GM12872 (cell line): ENCODE measurements around the gene RAB8A.

Source experiments
- TF ChIP-seq, protein P1 (sequence below): IDR thresholded peaks from 3 replicates; pipeline ENCODE4 v1.5.1; 2011; ENCODE audit warnings: low read depth, mild to moderate bottlenecking, low read length, moderate library complexity; ENCODE audit not compliant: insufficient read depth

RAB8A gene

DNA sequence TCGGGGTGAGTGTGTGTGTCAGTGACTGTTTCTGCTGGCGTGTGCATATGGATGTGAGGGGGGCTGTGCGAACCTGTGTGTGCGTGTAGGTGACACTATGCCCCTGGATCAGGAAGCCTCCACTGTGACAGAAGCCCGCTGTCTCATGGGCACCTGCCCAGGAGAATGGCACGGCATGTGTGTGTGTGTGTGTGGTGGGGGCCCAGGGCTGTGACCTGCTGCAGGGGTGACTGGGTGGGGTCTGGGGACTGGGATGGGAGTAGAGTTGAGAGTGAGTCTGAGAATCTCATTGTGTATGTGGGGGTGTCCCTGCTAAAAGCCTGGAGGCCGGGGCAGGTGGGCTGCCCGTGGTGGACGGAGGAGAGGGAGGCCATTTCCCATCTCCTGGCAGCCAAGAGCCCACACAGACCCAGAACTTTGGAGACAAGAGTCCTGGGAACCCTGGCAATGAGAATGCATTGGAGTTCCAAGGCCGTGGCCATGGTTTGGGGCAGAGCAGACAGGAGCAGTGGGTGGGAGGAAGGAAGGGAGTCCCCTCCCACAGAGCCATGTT lies 41.8 kb upstream of the RAB8A start:
- TF ChIP-seq, protein P1, sequence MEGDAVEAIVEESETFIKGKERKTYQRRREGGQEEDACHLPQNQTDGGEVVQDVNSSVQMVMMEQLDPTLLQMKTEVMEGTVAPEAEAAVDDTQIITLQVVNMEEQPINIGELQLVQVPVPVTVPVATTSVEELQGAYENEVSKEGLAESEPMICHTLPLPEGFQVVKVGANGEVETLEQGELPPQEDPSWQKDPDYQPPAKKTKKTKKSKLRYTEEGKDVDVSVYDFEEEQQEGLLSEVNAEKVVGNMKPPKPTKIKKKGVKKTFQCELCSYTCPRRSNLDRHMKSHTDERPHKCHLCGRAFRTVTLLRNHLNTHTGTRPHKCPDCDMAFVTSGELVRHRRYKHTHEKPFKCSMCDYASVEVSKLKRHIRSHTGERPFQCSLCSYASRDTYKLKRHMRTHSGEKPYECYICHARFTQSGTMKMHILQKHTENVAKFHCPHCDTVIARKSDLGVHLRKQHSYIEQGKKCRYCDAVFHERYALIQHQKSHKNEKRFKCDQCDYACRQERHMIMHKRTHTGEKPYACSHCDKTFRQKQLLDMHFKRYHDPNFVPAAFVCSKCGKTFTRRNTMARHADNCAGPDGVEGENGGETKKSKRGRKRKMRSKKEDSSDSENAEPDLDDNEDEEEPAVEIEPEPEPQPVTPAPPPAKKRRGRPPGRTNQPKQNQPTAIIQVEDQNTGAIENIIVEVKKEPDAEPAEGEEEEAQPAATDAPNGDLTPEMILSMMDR = no peak

DNA sequence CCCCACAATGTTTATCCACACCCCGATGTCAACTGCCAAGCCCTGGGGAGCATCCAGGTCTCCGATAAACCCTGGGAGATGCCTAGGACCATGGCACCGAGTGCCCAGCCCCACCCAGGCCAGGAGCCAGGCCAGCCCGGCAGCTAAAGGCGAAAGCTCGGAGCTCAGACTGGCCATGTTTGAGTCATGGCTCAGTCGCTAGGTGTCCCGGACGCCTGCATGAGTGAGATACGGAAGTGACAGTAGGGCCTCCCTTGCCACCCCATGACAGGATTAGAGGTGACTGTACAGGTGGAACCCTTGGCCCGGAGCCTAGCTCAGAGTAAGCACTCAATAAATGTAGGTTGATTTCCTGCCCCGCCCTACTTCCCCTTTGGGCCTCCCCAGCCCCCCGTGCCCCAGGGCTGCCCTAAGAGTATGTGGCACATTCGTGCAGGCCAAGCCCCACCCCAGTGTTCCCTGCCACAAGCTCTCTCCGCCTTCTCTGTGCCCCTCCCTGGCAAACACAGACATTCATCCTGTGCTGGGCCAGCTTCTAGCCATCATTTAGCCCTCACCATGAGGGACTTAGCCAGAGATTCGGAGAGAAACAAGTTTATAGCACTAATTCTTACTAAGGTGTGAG lies 41.2 kb upstream of the RAB8A start:
- TF ChIP-seq, protein P1 = 0 out of 3 replicates have a peak, but pooled peaks have one; percentile 20

DNA sequence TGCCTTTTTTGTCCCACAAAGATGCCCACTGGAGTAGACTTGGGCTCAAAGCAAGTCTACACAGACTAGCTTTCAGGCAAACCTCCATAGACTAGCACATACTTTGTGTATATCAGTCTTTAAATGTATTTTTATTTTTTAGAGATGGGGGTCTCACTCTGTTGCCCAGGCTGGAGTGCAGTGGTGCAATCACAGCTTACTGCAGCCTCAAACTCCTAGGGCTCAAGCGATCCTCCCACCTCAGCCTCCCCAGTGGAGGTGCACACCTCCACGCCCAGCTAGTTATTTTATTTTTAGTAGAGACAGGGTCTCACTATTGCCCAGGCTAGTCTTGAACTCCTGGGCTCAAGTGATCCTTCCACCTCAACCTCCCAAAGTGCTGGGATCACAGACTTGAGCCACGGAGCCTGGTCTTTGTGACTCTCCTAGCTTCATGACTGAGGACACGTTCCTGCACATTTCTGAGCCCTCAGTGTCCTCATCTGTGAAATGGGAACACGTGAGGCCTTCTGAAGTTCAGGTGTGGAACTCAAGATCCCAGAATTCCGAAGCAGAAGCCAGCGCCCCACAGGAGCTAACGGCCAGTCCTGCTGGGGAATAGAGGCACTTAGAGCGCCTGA lies 40.5 kb upstream of the RAB8A start:
- TF ChIP-seq, protein P1 = no peak

DNA sequence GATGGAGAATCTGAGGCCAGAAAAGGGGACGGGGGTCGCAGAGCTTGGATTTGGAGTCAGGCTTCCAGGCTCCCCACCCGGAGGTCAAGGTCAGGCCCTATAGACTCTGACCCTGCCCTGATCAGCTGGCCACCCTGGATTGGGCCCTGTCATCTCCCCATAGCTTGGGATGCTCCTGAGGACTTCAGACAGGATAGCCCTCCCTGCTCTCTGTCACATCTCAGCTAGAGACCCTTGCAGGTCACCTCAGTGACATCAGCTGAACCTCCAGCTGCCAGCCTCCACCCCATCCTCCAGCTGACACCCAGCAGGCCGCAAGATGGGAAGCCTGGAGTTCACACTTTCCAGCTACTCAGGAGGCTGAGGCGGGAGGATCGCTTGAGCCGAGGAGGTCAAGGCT lies 38.2 kb upstream of the RAB8A start:
- TF ChIP-seq, protein P1 = no peak

DNA sequence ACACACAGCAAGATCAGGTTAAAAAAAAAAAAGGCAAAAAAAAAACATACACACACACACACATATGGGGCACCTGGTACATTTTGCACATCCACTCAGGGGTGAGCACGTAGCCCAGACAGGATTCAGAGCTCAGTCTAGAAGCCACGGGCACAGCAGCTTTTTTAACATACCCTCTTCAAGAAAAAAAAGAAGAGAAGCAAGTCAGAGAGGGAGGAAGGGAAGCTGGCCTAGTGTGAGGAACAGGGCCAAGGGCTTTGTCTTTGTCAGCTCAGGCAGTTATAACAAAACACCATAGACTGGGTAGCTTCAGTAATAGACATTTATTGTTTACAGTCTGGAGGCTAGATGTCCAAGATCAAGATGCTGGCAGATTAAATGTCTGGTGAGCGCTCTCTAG lies 37.7 kb upstream of the RAB8A start:
- TF ChIP-seq, protein P1 = no peak

DNA sequence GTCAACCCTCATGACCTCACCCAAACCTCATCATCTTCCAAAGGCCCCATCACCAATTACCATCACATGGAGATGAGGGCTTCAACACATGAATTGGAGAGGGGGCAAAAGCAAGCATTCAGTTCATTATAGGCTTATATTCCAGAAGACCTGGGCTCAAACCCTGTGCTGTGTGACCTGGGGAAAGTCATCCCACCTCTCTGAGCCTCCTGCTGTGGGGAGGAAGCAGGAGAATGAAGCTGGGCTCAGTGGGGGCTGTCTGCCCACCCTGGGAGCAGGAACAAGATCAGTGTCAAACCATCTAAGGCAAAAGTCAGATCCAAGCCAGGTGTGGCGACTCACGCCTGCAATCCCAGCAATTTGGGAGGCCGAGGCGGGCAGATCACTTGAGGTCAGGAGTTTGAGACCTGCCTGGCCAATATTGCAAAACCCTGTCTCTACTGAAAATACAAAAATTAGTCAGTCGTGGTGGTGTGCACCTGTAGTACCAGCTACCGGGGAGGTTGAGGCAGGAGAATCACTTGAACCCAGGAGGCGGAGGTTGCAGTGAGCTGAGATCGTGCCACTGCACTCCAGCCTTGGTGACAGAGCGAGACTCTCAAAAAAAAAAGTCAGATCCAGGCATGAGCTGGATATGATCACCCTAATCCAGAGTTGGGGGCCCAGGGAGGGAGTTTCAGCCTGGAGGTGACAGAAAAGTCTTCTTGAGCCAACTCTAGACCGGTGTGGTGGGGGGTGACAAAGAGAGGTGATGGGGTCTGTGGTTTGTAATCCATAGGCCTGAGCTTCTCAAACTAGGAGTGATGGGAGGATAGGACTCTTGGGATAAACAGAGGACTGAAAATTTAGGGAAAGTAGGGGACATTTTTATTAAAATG lies 37.0 kb upstream of the RAB8A start:
- TF ChIP-seq, protein P1 = no peak
